GM19324 (cell line): ENCODE measurements around the gene PTBP3.
A peak's percentile ranks its signal among the peaks of the same experiment; 100 is the strongest.
"Not testable (repeated sequence)": the region's sequence is repeated elsewhere in the genome, so short reads cannot be mapped to it uniquely, and the experiment has no call there.

Source experiments
- ATAC-seq: cut with Tn5 transposase; IDR thresholded peaks from one replicate; pipeline ENCODE4 v1.9.1; 2021; ENCODE audit warnings: mild to moderate bottlenecking, moderate library complexity; ENCODE audit not compliant: unreplicated experiment, low FRiP score

PTBP3 gene

GRCh38 chr9:112332977-112333638 is at the start of gene PTBP3:
PTBP3 (minus strand) TSS chr9:112333619; CDS start chr9:112297865, 35,754 bp downstream.
- peak; percentile 65 for ATAC-seq

- ATAC-seq = no peak
Measured at GRCh38 chr9:112382501-112383364, 49.3 kb upstream of the PTBP3 start.

GRCh38 chr9:112382066-112382465 is 48.6 kb upstream of the PTBP3 start:
- no peak for ATAC-seq

GRCh38 chr9:112380825-112381221 is 47.4 kb upstream of the PTBP3 start:
- ATAC-seq = no peak

GRCh38 chr9:112380102-112380824 is 46.8 kb upstream of the PTBP3 start, which contains the start of gene HSDL2:
HSDL2 (plus strand) TSS chr9:112380108; CDS start chr9:112380164, 56 bp downstream.
- peak; percentile 19 for ATAC-seq

- peak; percentile 93 for ATAC-seq
Measured at GRCh38 chr9:112379177-112380101, 46.0 kb upstream of the PTBP3 start.

- no peak for ATAC-seq
Measured at GRCh38 chr9:112378328-112379176, 45.1 kb upstream of the PTBP3 start.

- ATAC-seq = no peak
Measured at GRCh38 chr9:112377684-112378327, 44.4 kb upstream of the PTBP3 start.

GRCh38 chr9:112377087-112377486 is 43.7 kb upstream of the PTBP3 start:
- no peak for ATAC-seq

GRCh38 chr9:112375361-112375760 is 41.9 kb upstream of the PTBP3 start:
- no peak for ATAC-seq

GRCh38 chr9:112374232-112374631 is 40.8 kb upstream of the PTBP3 start:
- ATAC-seq = not testable (repeated sequence)

- ATAC-seq = not testable (repeated sequence)
Measured at GRCh38 chr9:112373666-112374065, 40.2 kb upstream of the PTBP3 start.

GRCh38 chr9:112371060-112371459 is 37.6 kb upstream of the PTBP3 start:
- ATAC-seq = no peak

- ATAC-seq = no peak
Measured at GRCh38 chr9:112369817-112370216, 36.4 kb upstream of the PTBP3 start.

GRCh38 chr9:112367465-112367864 is 34.0 kb upstream of the PTBP3 start:
- no peak for ATAC-seq

GRCh38 chr9:112366591-112366990 is 33.2 kb upstream of the PTBP3 start:
- no peak for ATAC-seq

- not testable (repeated sequence) for ATAC-seq
Measured at GRCh38 chr9:112365257-112365656, 31.8 kb upstream of the PTBP3 start.

- ATAC-seq = no peak
Measured at GRCh38 chr9:112364761-112365160, 31.3 kb upstream of the PTBP3 start.

GRCh38 chr9:112361601-112362000 is 28.2 kb upstream of the PTBP3 start:
- ATAC-seq = no peak
